GM18909 (cell line): ENCODE results near the gene CNN2.

Source experiments
- ATAC-seq: cut with Tn5 transposase; IDR thresholded peaks from one replicate; pipeline ENCODE4 v1.9.1; 2021; ENCODE audit warnings: mild to moderate bottlenecking; ENCODE audit not compliant: unreplicated experiment, poor library complexity

Gene CNN2

GRCh38 chr19:1074544-1075283, 48.3 kb downstream of the CNN2 start:
- ATAC-seq: peak; percentile 62

- no peak for ATAC-seq
Measured at GRCh38 chr19:1076046-1076386, 49.6 kb downstream of the CNN2 start.

- ATAC-seq: peak; percentile 63
Measured at GRCh38 chr19:1076951-1077350, 50.5 kb downstream of the CNN2 start.

- no peak for ATAC-seq
Measured at GRCh38 chr19:1079566-1080111, 53.2 kb downstream of the CNN2 start.

- no peak for ATAC-seq
Measured at GRCh38 chr19:1080360-1081161, 54.2 kb downstream of the CNN2 start.

GRCh38 chr19:1081301-1082164, 55.1 kb downstream of the CNN2 start:
- no peak for ATAC-seq

GRCh38 chr19:1082165-1082927, 55.9 kb downstream of the CNN2 start:
- no peak for ATAC-seq

GRCh38 chr19:1082928-1083816, 56.8 kb downstream of the CNN2 start:
- ATAC-seq: no peak

- no peak for ATAC-seq
Measured at GRCh38 chr19:1084024-1084868, 57.8 kb downstream of the CNN2 start.

- no peak for ATAC-seq
Measured at GRCh38 chr19:1085053-1085658, 58.7 kb downstream of the CNN2 start.

GRCh38 chr19:1085676-1086442, 59.5 kb downstream of the CNN2 start:
- ATAC-seq: no peak

- ATAC-seq: no peak
Measured at GRCh38 chr19:1086613-1087012, 60.2 kb downstream of the CNN2 start.

- ATAC-seq: no peak
Measured at GRCh38 chr19:1087813-1088415, 61.5 kb downstream of the CNN2 start.

- no peak for ATAC-seq
Measured at GRCh38 chr19:1088416-1089010, 62.1 kb downstream of the CNN2 start.
